ENCODE results near the gene COL17A1.

The COL17A1 gene

DNA sequence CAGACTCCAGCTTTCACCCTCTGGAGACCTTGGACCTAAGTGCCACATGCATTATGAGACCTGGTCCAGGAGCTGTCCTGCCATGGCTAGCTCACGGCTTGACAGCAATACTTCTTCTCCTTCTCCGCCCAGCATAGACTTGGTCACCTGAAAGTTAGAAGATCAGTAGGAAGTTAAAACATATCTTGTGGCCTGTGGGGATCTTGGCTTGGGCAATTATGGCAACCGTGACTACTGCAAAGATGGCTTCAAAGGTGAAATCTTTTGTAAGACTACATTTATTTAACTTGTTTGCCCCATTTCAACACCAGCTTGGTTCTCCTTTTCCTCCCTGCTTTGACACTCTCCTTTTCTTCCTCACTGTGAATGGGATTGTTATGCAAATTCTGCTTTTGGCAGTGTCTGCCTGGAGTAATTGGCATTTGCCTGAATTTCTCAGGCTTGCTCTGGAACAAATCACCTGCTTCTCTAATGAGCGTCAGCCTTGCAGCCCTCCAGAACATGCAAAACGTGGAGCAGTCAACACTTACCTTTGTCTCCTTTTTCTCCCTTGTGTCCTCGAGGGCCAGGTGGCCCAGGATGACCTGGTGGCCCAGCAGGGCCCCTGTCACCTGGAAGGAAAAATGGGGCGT, 53.4 kb downstream of the COL17A1 start:
- DNase-seq: peak; percentile 23 to 65

DNA sequence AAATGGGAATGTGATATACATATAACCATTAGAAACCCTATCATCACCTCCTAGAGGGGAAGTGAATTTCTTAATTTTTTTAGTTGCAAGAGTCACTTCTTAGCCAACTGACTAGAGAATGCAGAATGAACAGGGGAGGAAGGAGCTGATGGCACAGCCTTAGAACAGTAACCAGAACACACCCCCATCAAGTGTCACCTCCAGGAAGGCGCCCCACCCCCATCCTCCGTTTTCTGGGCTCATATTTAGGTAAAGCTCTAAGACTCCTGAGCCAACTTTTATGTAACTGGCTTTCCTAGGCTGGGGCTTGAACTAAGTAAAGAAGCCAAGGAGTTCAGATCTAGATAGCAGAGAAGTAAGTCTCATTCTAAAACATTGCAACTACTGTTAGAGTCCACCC, 54.0 kb downstream of the COL17A1 start:
- no peak for DNase-seq

DNA sequence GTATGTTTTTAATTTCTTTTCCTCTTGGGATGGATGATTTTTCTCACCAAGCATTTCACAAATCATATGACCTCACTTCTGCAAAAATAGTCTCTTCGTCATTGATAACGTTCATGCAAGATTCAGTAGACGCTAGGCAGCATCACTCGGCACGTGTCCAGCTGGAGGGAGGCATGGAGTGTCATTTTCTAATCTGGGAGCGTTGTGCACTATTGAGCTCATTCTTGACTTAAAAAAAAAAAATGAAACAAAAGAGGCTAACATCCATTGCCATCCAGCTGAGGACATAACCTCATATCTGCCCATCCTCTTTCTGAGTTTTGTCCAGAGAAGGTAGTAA, 56.2 kb downstream of the COL17A1 start:
- no peak for DNase-seq

DNA sequence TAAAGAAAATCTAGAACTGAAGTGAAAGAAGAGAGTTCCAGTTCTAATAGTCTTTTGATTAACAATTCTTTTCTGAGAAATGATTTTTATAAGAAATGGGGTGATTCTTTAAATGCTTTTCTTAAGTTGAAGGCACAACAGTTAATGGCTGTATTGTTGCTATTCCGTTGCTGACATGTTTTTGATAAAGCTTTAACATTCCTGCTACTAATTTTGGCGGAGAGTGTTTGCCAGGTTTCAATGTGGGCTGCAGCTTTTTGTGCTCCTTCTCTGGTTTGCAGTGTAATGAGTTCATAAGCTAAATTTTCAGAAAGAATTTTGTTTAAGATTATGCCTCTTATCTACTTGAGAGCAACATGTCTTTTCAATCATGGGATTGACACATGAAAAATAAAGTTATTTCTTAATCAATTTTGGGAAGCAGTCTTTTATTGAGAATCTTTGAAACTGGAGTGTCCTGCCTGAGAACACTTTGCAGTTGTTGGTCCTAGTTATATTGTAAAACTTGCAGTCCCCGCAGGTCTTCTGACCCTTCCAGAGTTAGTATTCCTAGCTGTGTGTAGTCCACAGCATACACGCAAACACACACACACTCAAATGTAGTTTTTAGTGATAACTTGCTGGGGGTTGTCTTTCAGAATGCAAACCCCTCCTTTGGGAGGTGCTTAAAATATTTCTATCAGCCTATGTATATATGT, 56.7 kb downstream of the COL17A1 start:
- DNase-seq: no peak

DNA sequence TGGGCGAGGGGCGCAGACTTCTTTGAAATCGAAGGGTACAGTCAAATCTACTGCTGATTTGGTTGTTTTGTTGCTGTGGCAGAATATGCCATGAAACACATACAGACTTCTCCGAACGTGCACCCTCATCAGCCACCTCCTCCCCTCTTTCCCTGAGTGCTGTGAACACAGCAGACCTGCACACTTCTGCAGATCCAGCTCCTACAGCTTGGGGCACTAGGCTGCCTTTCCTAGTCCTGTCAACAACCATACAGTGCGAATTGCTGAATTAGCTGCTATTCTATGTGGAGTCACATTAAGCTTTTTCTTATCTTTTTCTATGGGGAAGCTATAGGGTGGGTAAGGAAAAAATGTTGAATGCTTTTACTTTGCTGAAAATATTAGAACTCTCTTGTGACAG, 57.5 kb downstream of the COL17A1 start:
- no peak for DNase-seq

DNA sequence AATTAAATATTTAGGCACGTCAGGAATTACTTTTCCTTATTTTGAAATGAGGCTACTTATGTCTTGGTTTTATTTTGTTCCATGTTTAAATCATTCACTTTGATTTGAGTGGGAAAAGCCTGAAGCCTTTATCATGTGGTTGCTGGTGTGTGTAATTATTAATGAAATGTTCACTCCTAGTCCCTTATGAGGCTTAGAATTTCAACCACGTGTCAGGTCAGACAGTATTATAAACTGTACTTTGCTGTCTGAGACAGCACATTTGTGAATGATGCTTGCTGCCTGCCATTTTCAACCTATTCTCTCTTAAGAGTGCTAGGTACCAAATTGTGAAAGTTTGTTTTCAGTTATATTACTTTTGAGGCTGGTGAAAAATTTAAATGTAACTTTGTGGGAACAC, 58.9 kb downstream of the COL17A1 start:
- no peak for DNase-seq

DNA sequence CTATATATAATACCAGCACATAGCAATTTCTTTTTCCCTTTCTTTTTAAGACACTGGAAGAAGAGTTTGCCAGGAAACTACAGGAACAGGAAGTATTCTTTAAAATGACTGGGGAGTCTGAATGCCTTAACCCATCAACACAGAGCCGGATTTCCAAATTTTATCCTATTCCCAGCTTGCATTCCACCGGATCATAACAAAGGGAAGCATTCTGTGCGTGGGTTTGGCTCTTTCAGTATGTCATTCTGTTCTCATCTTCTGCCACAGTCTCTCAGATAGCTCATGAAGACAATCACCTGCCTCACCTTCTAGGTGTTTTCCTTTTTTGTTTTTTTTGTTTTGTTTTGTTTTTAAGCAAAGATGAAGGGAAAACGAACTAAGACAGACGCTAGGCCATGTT, 60.2 kb downstream of the COL17A1 start:
- no peak for DNase-seq

DNA sequence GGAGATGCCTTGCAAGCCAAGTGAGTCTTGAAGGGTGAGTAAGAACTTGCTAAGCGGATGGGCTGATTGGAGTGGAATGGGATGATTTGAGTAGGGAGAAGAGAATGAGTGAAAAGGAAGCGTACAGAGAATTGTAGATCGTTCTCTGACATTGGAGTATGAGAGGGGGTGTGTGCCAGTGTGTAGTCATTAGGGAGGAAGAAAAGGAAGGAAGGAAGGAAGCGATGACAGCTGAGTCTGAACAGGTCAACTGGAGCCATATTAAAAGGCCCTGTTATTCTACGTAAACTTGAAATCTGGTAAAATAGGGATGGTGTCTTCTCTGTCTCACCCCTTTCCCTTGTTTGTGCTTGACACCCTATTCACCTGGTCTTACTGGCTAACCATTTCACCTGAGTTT, 63.7 kb downstream of the COL17A1 start:
- no peak for DNase-seq

DNA sequence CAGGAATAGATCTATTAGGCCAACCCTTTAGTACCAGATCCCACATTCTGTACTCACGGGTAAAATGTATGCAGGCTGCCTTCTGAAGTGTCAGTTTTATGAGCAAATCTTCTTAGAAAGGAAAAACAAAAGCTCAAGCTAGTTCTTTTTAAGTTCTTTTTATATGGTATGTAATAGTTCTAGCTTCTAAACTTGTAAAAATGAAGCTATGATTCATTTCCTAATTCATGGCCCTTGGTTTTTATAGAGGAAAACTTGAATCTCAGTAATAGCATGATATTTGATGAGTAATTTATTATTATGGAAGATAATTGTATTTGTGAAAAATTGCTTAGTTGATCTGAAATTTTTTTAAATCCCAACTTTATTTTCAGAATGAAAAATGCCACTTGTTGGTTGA, 64.4 kb downstream of the COL17A1 start:
- no peak for DNase-seq

DNA sequence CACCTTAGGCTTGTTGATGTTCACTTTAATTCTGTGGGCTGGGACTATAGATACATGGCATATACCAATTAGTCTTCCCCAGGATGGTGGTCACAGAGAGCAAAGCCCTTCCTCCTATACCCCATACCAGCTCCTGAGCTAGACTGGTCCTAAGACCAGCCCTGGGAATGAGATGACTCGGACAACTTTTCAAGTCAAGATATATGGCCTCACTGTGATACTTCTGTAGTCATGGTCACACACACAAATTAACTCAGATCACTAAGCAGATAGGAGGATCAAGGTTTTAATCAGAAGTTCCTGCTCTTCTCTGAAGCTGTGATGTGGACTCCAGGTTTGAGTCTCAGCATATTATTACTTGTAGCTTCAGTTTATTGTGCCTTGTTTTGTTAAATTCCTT, 65.7 kb downstream of the COL17A1 start:
- DNase-seq: no peak

DNA sequence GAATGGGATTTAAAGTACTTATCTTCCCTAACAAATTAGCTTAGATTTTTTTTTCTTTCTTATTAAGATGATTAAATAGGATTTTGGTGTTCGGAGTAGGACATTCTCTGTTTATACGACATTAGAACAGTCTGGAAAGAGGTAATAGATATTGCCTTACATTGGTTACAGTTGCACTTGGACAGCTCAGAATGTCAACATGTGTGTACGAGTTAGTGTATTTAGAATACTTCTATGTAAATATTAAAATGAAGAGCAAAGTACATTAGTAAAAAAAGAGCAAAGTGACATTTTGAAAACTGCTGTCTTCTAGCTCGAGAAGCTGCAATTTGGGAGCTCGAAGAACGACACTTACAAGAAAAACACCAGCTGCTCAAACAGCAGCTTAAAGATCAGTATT, 67.2 kb downstream of the COL17A1 start:
- no peak for DNase-seq

DNA sequence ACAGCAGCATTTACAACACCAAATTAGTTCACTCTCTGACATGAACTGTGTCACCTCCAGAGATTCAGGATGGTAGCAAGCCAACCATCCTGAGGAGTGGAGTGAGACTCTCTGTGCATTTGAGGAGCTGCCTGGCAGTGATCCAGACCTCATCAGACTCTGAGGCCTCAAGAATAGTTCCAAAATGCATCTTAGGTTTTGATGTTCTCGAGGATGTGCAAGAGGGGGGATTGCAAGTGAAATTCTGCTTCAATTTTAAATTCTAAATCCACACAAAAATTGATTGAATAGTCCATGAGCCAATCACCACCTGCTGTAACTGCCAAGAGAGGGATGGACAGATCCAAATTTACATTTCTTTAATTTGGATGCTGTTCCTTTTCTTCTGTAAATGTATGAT, 69.0 kb downstream of the COL17A1 start:
- no peak for DNase-seq

DNA sequence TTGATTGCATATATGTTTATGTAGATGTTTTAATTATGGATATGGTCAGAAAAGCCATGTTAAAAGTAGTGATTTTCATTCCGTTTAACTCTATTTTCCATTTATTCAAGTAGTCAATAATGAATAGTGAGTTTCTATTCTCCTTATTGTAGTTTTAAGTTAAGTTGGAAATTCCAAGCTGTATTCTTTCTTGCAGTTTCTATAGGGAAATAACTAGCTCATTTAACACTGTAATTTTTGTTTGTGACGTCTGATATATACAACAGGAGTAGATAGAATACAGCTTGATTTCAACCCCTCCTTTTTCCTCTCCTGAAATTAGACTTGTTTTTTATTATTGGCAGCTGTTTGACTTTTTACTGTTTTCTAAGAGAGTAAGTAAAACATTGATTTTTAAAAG, 71.5 kb downstream of the COL17A1 start:
- DNase-seq: no peak

DNA sequence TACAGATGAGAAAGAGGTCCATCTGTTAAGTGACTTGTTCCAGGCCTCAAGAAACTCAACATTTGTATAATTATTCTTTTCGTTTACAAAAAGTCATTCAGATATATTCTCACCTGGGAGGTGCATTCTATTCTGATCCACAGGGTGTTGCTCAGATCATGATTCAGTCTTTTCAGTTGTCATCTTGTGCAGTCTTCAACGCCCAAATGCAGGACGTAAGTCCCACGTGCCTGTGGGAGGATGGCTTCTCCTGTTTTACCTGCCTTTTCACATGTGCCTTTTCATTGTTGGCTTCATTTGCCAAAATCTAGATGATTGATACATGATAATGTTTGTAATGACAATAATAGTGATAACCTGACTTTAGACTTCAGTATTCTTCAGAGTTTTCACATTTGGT, 72.2 kb downstream of the COL17A1 start:
- DNase-seq: no peak

DNA sequence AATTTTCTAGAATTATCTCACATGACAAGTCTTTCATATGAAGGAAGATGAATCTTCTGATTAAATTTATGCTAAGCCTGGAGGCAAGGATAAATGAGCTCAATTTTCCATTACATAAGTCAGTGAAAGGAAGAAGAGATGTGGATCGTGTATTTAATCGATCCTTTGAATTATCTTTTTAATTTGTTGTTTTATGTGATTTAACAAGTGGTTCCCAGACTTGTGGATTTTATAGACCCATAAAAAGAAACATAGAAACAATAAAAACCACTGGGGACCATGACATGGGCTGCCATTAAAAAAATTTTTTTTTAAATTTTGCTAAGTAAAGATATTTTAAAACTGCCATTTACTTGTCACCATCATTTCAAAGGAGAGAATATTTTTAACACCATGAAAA, 73.8 kb downstream of the COL17A1 start:
- DNase-seq: no peak

DNA sequence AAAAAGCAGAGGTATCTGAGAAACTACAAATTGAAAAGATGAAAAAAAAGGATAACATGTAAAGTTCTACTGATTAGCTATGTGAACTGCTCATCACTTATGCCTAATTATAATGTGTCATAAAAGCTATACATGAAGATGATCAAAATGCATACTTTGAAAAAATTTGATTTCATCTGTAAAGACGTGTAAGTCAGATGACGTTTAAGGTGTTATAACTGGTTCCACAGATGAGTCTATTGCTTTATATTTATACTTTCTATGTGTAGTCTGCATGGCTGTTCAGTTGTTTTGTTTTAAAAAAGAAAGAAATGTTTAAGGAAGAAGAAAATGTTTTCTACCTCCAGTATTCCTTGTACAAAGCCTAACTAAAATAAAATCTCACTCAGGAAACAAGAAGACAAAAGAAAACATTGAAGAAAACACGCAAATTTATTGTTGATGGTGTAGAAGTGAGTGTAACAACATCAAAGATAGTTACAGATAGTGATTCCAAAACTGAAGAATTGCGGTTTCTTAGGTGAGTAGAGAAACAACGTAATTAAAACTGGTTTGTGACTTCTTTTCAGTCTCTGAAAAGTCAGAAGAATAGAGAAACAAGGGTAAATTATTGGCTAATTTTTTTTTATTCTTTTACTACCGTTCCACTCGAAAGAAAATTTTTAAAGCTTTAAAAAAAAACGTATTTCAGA, 80.4 kb downstream of the COL17A1 start:
- no peak for DNase-seq

DNA sequence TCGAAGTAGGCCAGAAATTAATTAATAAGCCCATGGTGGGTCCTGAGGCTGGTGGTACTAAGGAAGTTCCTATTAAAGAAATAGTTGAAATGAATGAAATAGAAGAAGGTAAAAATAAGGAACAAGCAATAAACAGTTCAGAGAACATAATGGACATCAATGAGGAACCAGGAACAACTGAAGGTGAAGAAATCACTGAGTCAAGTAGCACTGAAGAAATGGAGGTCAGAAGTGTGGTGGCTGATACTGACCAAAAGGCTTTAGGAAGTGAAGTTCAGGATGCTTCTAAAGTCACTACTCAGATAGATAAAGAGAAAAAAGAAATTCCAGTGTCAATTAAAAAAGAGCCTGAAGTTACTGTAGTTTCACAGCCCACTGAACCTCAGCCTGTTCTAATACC, 82.8 kb downstream of the COL17A1 start:
- peak; percentile 31 to 46 for DNase-seq

DNA sequence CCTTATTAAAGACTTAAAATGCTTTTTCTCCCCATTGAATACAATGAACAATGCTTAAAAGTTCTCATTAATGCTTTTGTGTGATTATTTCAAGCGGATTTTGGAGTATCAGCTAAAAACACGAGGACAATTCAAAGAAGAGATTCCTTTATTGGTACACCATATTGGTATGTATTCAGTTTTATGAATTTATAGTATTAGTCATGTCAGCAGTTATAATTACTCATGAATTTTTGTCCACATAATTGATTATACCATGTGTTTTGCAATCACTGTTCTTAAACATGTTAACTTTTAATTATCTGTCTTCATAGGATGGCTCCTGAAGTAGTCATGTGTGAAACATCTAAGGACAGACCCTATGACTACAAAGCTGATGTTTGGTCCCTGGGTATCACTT, 86.9 kb downstream of the COL17A1 start:
- DNase-seq: no peak

DNA sequence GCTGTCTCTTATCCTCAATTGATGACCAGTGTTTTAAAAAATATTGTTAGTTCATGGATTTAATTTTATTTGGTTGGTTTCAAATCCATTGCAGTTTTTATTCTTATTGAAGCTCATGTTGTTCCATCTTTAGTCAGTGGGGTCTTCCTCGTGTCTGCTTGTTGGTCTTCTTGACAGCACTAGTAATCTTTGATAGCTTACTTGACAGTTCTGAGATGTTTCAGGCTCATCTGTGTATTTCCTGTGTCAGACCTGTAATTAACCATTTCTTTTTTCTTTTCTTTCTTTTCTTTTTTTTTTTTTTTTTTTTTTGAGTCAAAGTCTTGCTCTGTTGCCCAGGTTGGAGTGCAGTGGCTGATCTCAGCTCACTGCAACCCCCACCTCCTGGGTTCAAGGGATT, 90.5 kb downstream of the COL17A1 start:
- DNase-seq: no peak

DNA sequence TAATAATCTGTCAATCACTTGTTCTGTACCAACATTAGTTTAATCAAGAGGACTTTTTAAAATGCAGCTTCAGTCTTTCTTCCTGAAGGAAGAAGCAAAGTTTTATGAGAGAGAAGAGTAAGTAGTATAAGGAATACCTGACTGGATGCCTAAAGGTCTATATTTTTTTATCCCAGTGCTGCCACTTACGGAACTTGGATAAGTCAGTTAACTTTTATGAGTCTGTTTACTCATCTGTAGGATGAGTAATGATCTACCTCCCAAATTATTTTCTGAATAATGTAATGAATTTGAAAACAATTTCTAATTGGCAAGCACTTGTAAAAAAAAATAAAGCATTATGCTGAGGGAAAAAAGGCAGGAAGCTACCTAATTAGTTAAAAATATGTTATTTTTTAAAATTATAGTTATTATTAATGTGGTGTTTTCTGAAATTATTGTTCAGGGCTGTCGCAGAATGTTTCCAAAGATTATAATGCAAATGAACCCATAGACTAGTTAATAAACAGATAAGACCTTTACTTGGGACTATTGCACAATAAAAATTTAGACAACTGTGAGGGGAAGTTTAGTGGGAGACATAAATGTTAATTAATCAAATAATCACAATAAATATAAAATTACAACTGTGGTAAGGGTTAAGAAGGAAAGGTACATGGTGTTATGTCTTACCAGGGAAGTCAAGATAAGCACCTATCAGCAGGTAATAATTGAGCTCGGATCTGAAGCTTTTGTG, 94.1 kb downstream of the COL17A1 start:
- no peak for DNase-seq

DNA sequence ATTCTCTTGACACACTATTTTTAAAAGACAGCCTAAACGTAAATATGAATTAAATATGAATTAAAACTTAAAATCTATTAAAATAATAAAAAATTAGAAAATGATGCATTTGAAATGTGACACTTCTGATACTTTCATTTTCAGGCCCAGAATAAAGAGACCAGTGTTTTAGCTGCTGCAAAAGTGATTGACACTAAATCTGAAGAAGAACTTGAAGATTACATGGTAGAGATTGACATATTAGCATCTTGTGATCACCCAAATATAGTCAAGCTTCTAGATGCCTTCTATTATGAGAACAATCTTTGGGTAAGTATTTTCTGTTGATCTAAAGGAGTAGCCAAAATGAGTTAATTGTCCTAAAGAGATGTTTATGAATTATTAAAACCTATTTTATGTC, 95.1 kb downstream of the COL17A1 start:
- DNase-seq: no peak

DNA sequence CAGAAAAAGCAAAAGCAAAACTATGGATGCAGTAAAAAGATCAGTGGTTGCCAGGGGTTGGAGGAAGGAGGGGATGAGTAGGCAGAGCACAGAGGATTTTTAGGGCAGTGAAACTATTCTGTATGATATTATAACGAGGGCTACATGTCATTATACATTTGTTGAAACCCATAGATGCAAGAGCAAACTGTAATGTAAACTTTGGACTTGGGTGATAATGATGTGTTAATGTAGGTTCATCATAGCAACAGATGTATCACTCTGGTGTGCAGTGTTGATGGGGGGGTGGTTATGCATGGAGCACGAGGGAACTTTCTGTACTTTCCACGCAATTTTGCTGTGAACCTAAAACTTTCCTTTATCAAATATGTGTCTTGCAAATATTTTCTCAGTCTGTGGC, 95.6 kb downstream of the COL17A1 start:
- no peak for DNase-seq

DNA sequence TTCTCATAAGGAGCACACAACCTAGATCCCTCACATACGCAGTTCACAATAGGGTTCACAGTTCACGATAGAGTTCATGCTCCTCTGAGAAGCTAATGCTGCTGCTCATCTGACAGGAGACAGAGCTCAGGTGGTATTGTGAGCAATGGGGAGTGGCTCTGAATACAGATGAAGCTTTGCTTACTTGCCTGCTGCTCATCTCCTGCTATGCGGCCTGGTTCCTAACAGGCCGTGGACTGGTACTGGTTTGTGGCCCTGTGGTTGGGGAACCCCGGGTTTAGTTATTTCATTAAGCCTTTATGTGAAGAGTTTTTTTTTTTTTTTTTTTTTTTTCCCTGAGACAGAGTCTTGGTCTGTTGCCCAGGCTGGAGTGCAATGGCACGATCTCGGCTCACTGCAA, 99.3 kb downstream of the COL17A1 start:
- DNase-seq: no peak

DNA sequence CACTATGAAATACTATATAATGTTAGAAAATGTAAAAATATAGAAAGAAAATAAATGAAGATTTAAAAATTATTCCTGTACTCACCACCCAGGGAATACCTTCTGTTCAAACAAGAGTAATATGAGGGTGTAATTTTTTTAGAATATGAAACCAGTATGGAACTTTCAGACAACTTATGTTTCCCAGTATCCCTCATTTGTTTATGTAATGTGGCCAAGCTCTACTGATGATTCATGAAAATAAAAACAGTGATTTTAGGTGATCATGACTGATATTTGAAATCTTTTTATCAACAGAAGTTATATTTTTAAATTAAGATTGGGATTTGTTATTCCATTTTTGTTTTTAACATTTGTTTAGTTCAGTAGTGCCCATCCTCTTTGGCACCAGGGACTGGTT, 100.0 kb downstream of the COL17A1 start:
- DNase-seq: no peak
